IMR-90 (cell line): ENCODE results near the gene DIPK1B. TPM values are rescaled to one million over a fixed set of nuclear protein-coding genes. Genes with fewer than 3 reads are reported as not detected.

Source experiments
- ATAC-seq: fragments of 200-7000 bp; cut with Tn5 transposase; 2 replicates; pipeline ENCODE4 v1.9.1; 2020; ENCODE audit warnings: low read depth, mild to moderate bottlenecking, moderate library complexity
- BruUV-seq: library from RNA; stranded (reverse); fragments of 400-500 nt; replicated peaks from 2 replicates; lab custom pipeline; 2021; lab: Mats Ljungman, UMichigan
- CTCF ChIA-PET: fragments of 300-600 bp; formaldehyde crosslinking; extraction: SDS; loops from one replicate; lab custom pipeline; 2021; ENCODE audit warnings: antibody characterized with exemption; lab: Yijun Ruan, JAX
- POLR2A ChIA-PET: fragments of 300-600 bp; sonication (Branson Sonifier 250); formaldehyde crosslinking; loops from one replicate; lab custom pipeline; 2022; ENCODE audit warnings: antibody characterized with exemption; ENCODE audit not compliant: unreplicated experiment; lab: Charles Lee
- DNase-seq: peaks from one replicate; pipeline ENCODE4 v3.0.0; 2013
- H2AFZ ChIP-seq: replicated peaks from 2 replicates; pipeline ENCODE3; 2013; ENCODE audit warnings: low read length, mild to moderate bottlenecking; ENCODE audit not compliant: poor library complexity
- H2AK5ac ChIP-seq: 2 replicates; pipeline ENCODE4 v1.6.1; 2013; ENCODE audit warnings: low read depth, low read length, inconsistent platforms
- H2AK9ac ChIP-seq: replicated peaks from 2 replicates; pipeline ENCODE3; 2013; ENCODE audit warnings: mild to moderate bottlenecking, low read depth, low read length, moderate library complexity; ENCODE audit not compliant: poor library complexity
- H2BK120ac ChIP-seq: 2 replicates; pipeline ENCODE4 v1.6.1; 2013; ENCODE audit warnings: low read depth, low read length, inconsistent platforms
- H2BK15ac ChIP-seq: 3 replicates; pipeline ENCODE4 v1.6.1; 2013; ENCODE audit warnings: low read depth, low read length, inconsistent platforms
- H2BK20ac ChIP-seq: 2 replicates; pipeline ENCODE4 v1.6.1; 2013; ENCODE audit warnings: low read depth, mild to moderate bottlenecking, inconsistent platforms, low read length, moderate library complexity
- H2BK5ac ChIP-seq: 2 replicates; pipeline ENCODE4 v1.6.1; 2013; ENCODE audit warnings: mild to moderate bottlenecking, low read depth, low read length, inconsistent platforms; ENCODE audit not compliant: poor library complexity, severe bottlenecking
- H3K14ac ChIP-seq: replicated peaks from 2 replicates; pipeline ENCODE4 v1.6.1; 2013; ENCODE audit warnings: low read depth, low read length, inconsistent platforms
- H3K18ac ChIP-seq: 2 replicates; pipeline ENCODE4 v1.6.1; 2013; ENCODE audit warnings: low read depth, low read length, control low read depth
- H3K23ac ChIP-seq: 2 replicates; pipeline ENCODE4 v1.6.1; 2013; ENCODE audit warnings: low read depth, low read length, inconsistent platforms
- H3K27ac ChIP-seq: 2 replicates; pipeline ENCODE4 v1.5.1; 2013; ENCODE audit warnings: mild to moderate bottlenecking, control low read depth, low read length; ENCODE audit not compliant: insufficient read depth
- H3K27me3 ChIP-seq: 2 replicates; pipeline ENCODE4 v1.6.1; 2013; ENCODE audit warnings: low read length; ENCODE audit not compliant: control insufficient read depth, insufficient read depth
- H3K36me3 ChIP-seq: 2 replicates; pipeline ENCODE4 v1.6.1; 2013; ENCODE audit warnings: low read length, mixed read lengths; ENCODE audit not compliant: control insufficient read depth, insufficient read depth
- H3K4ac ChIP-seq: 2 replicates; pipeline ENCODE4 v1.6.1; 2013; ENCODE audit warnings: low read depth, low read length, inconsistent platforms
- H3K4me1 ChIP-seq: 2 replicates; pipeline ENCODE4 v1.6.1; 2013; ENCODE audit warnings: low read length, mixed read lengths; ENCODE audit not compliant: control insufficient read depth, insufficient read depth
- H3K4me2 ChIP-seq: 2 replicates; pipeline ENCODE4 v1.6.1; 2013; ENCODE audit warnings: low read depth, mild to moderate bottlenecking, control low read depth, low read length, moderate library complexity
- H3K4me3 ChIP-seq: 2 replicates; pipeline ENCODE4 v1.5.1; 2013; ENCODE audit warnings: low read depth, mild to moderate bottlenecking, control low read depth, low read length, moderate library complexity; ENCODE audit not compliant: insufficient read depth
- H3K56ac ChIP-seq: 2 replicates; pipeline ENCODE4 v1.6.1; 2013; ENCODE audit warnings: low read length, inconsistent platforms; ENCODE audit not compliant: insufficient read depth; ENCODE audit errors: extremely low read depth
- H3K79me1 ChIP-seq, 2 experiments: 2 replicates each; pipeline ENCODE4 v1.6.1; 2013; ENCODE audit warnings: low read length in 2 of 2, inconsistent platforms in 1 of 2, low read depth in 1 of 2
- H3K9ac ChIP-seq: 2 replicates; pipeline ENCODE4 v1.6.1; 2013; ENCODE audit warnings: low read depth, low read length, control low read depth
- H3K9me1 ChIP-seq: 2 replicates; pipeline ENCODE4 v1.6.1; 2013; ENCODE audit warnings: low read length, inconsistent platforms; ENCODE audit not compliant: insufficient read depth
- H3K9me3 ChIP-seq: 2 replicates; pipeline ENCODE4 v1.6.1; 2013; ENCODE audit warnings: low read length; ENCODE audit not compliant: control insufficient read depth, insufficient read depth
- H4K20me1 ChIP-seq: 2 replicates; pipeline ENCODE4 v1.6.1; 2013; ENCODE audit warnings: low read length, inconsistent platforms; ENCODE audit not compliant: insufficient read depth
- H4K5ac ChIP-seq: 2 replicates; pipeline ENCODE4 v1.6.1; 2013; ENCODE audit warnings: mild to moderate bottlenecking, low read depth, low read length, control low read depth
- H4K8ac ChIP-seq, 2 experiments: 2 replicates each; pipeline ENCODE4 v1.6.1; 2013; ENCODE audit warnings: low read depth in 2 of 2, low read length in 2 of 2, control low read depth in 1 of 2, inconsistent platforms in 1 of 2
- H4K91ac ChIP-seq: 2 replicates; pipeline ENCODE4 v1.6.1; 2013; ENCODE audit warnings: low read depth, low read length, inconsistent platforms; ENCODE audit not compliant: insufficient read depth
- CEBPB ChIP-seq: IDR thresholded peaks from 2 replicates; pipeline ENCODE4 v1.6.1; 2012; ENCODE audit warnings: low read depth, low read length, improper control_type of control experiment
- POLR2A ChIP-seq: IDR thresholded peaks from 2 replicates; pipeline ENCODE4 v1.6.1; 2012; ENCODE audit warnings: mild to moderate bottlenecking, low read depth, low read length
- WGBS, 2 experiments: methylation state at CpG; one replicate each; pipeline versions ENCODE4 v1.1.5 to v1.1.7; 2013; ENCODE audit warnings: missing lambda C conversion rate in 2 of 2; ENCODE audit not compliant: insufficient read length in 1 of 2; ENCODE audit errors: extremely low coverage in 2 of 2; 5-methylcytosine and 5-hydroxymethylcytosine counted together
- dilution Hi-C: fragments of 300-500 bp; cut with HindIII; formaldehyde crosslinking; loops from one replicate; pipeline ENCODE4 v1.14.3; 2018; ENCODE audit warnings: low sequenced_read_pairs; ENCODE audit not compliant: unreplicated experiment
- in situ Hi-C: fragments of 300-500 bp; cut with MboI; formaldehyde crosslinking; loops from 3 replicates; pipeline ENCODE4 v1.14.3; 2019; ENCODE audit warnings: low sequenced_read_pairs, inconsistent platforms, mixed read lengths
- intact Hi-C: fragments of 100-400 bp; cut with micrococcal nuclease; formaldehyde crosslinking; loops from 2 replicates; pipeline ENCODE4 v1.10.0; 2022
- polyA plus RNA-seq, 3 experiments: library from polyadenylated mRNA; depleted of rRNA; stranded (reverse); fragments of >200 nt; gene quantifications; 2 replicates each; pipeline ENCODE4 v1.2.3, GENCODE V29; 2012; ENCODE audit warnings: low replicate concordance in 1 of 3
- total RNA-seq: library from RNA; depleted of rRNA; stranded (reverse); fragments of >200 nt; gene quantifications from 2 replicates; pipeline ENCODE4 v1.2.3, GENCODE V29; 2012
- TF ChIP-seq, protein P1 (sequence below): fragments of 150-350 bp; IDR thresholded peaks from 2 replicates; pipeline ENCODE4 v1.6.1; 2016; ENCODE audit warnings: low read depth, mild to moderate bottlenecking, low read length, moderate library complexity, borderline replicate concordance

Gene DIPK1B
- total and polyA plus RNA-seq, 2 of the 4 experiments (the other 2 are of a cell fraction), result 3.4 to 7.1 TPM

- no peak overlapping the region for H3K4me3 ChIP-seq
- no TSS peak for BruUV-seq
- in situ Hi-C loops, result no loop called here
- H3K9me3 ChIP-seq, result no peaks in the 10 kb centered on the region
- no peak overlapping the region for H4K5ac ChIP-seq
- WGBS, 2 experiments, result 76% methylated on average over 15 of the region's 22 CpGs; no CpG with 5 or more reads in 1 of the 2 experiments
- H3K27ac ChIP-seq, result no peak overlapping the region
- no peak overlapping the region for H3K23ac ChIP-seq
- H3K56ac ChIP-seq, result no peak overlapping the region
- H2AK5ac ChIP-seq, result no peak overlapping the region
- no peak for ATAC-seq
- intact Hi-C loops, result no loop called here
- H2BK5ac ChIP-seq, result no peak overlapping the region
- DNase-seq, result no peak
- no peak overlapping the region for H4K91ac ChIP-seq
- peaks cover 10% of the 10 kb centered on the region; the same call in 1 of the 2 replicates for H3K36me3 ChIP-seq
- ChIA-PET POLR2A (no interaction called here), CTCF (interaction anchor here (0.6 kb wide), 1 partner anchor 772 kb away, joined by 3 read pairs; the partner anchor contains the start of gene CAMSAP1)
- dilution Hi-C loops, result no loop called here
- TF ChIP-seq, protein P1, sequence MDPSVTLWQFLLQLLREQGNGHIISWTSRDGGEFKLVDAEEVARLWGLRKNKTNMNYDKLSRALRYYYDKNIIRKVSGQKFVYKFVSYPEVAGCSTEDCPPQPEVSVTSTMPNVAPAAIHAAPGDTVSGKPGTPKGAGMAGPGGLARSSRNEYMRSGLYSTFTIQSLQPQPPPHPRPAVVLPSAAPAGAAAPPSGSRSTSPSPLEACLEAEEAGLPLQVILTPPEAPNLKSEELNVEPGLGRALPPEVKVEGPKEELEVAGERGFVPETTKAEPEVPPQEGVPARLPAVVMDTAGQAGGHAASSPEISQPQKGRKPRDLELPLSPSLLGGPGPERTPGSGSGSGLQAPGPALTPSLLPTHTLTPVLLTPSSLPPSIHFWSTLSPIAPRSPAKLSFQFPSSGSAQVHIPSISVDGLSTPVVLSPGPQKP, result no peak
- TF ChIP-seq CEBPB (peak; percentile 60), POLR2A (no peak)
- no peak overlapping the region for H3K4ac ChIP-seq
- no peak overlapping the region for H3K4me2 ChIP-seq
- H3K4me1 ChIP-seq, result no peaks in the 10 kb centered on the region
- no peak overlapping the region for H4K8ac ChIP-seq
- H2AFZ ChIP-seq, result no peak overlapping the region
- peak overlapping the region; percentile 48 for H2AK9ac ChIP-seq
- no peak overlapping the region for H3K14ac ChIP-seq
- no peak overlapping the region for H3K18ac ChIP-seq
- H3K79me1 ChIP-seq, result peaks cover 5 to 32% of the 10 kb centered on the region in 2 experiments; a peak in 3 of 4 replicates
- H3K9me1 ChIP-seq, result no peaks in the 10 kb centered on the region
- H2BK120ac ChIP-seq, result no peak overlapping the region
- no peak overlapping the region for H2BK15ac ChIP-seq
- no peak overlapping the region for H2BK20ac ChIP-seq
- no peaks in the 10 kb centered on the region for H3K27me3 ChIP-seq
- peaks cover 14% of the 10 kb centered on the region; the same call in 1 of the 2 replicates for H4K20me1 ChIP-seq
- no peak overlapping the region for H3K9ac ChIP-seq
These were observed 32.9 kb upstream of the DIPK1B start for GRCh38 chr9:136679431-136679941.
